Left cardiac atrium (tissue), 4 donors: ENCODE data around the gene STAB2. TPM values are rescaled to one million over a fixed set of nuclear protein-coding genes. Genes with fewer than 3 reads are reported as not detected.

Source experiments
- ATAC-seq, 2 donors: fragments of 200-7000 bp; cut with Tn5 transposase; one replicate each; pipeline ENCODE4 v1.9.1; 2020; ENCODE audit warnings: mild to moderate bottlenecking in 2 of 2, moderate library complexity in 2 of 2
- DNase-seq: peaks from one replicate; pipeline ENCODE4 v3.0.0-alpha.2; 2020
- intact Hi-C, 2 donors: fragments of 100-400 bp; cut with DNase I; formaldehyde crosslinking; loops; one replicate each; pipeline versions ENCODE4 v1.14.1 to v1.15.1; 2022 to 2023
- total RNA-seq, 2 donors: library from RNA; stranded (reverse); fragmentation: NEBNext Ultra II Directional; extraction: Animal tissue kit (Norgen Biotek cat#: 25700); gene quantifications; one replicate each; pipeline ENCODE4 v1.2.1, GENCODE V29; 2021
- donor health status: DM: no; HTN: yes; CAD: no.
- donor health status: DM: no; HTN: yes; CAD: no; lungs with severe emphysema.
- donor health status: DM: yes; HTN: yes; CAD: no.
- donor health status: Dilated cardiomyopathy.

STAB2 gene
- total RNA-seq, 2 donors from 2014 or later = 0.18 to 0.91 TPM

- DNase-seq (no peak), ATAC-seq (no peak)
- intact Hi-C loops = no loop called here
Observed at GRCh38 chr12:103580026-103580425, 7.0 kb upstream of the STAB2 start.

DNA sequence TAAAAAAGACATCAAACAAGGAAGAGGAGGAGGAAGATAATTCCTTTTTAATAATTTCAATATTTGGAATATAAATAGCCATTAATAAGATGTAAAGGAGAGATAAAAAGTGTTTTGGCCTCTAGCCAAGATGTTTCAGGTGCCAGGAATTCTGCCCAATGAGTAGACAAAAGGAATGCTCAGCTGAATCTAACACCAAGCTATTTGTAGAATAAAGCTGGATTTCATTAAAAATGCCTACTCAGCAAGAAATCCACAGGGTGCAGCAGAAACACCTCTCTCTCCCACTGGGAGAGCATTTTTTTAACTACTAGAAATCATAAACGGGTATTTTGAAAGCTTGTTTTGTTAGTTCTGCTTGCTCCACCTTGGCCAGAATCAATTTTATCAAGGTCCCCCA is 4.1 kb upstream of the STAB2 start:
- ATAC-seq (no peak), DNase-seq (no peak)
- intact Hi-C loops = no loop called here

GRCh38 chr12:103586132-103586531 is 941 bp upstream of the STAB2 start:
- no peak for ATAC-seq
- DNase-seq = no peak
- intact Hi-C loops = no loop called here

GRCh38 chr12:103588680-103589079 is 1.6 kb downstream of the STAB2 start:
- ATAC-seq = no peak
- intact Hi-C loops = no loop called here
- no peak for DNase-seq

- ATAC-seq (no peak), DNase-seq (no peak)
- intact Hi-C loops = no loop called here
Observed at GRCh38 chr12:103589517-103589916, 2.4 kb downstream of the STAB2 start.

GRCh38 chr12:103590271-103590670 is 3.2 kb downstream of the STAB2 start:
- intact Hi-C loops = no loop called here
- DNase-seq = no peak

GRCh38 chr12:103596981-103597380 is 9.9 kb downstream of the STAB2 start:
- intact Hi-C loops = no loop called here
- DNase-seq (no peak), ATAC-seq (no peak)

More at GRCh38 chr12:103590271-103590670, 3.2 kb downstream of the STAB2 start:
- ATAC-seq = peak in 1 of 2 donors; percentile 25

GRCh38 chr12:103599274-103599673 is 12.2 kb downstream of the STAB2 start:
- no peak for ATAC-seq

DNA sequence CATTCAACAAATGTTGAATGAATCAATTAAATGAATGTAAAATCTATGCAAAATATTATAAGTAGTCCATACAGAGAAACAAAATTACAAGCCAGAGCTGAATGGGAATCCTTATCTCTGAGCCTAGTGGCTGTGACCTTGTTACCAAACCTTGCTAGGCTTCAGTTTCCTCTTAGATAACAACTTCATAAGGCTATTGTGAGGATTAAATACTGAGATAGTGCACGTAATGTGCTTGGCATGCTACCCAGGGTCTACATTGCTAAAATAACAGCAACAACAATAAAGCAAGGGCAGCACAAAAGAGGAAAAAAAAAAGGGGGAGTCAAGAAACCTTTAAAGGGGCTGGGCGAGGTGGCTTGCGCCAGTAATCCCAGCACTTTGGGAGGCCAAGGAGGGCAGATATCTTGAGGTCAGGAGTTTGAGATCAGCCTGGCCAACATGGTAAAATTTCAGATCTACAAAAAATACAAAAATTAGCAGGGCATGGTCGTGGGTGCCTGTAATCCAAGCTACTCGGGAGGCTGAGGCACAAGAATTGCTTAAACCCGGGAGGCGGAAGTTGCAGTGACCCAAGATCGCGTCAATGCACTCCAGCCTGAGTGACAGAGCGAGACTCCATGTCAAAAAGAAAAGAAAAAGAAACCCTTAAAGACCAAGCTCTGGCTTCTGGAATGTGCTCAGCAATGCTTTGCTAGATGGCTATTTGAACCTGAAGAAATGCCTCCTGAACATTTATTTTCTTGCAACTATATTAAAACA is 14.1 kb downstream of the STAB2 start:
- ATAC-seq = no peak
- DNase-seq = no peak
- intact Hi-C loops = no loop called here

More at GRCh38 chr12:103599274-103599673, 12.2 kb downstream of the STAB2 start:
- intact Hi-C loops = no loop called here
- DNase-seq = no peak

- ATAC-seq (no peak), DNase-seq (no peak)
- intact Hi-C loops = loop anchor here in 1 of 2 donors (10.0 kb wide), 1 partner anchor 484 kb away; no protein-coding TSS in a partner anchor
Observed at GRCh38 chr12:103620395-103620794, 33.3 kb downstream of the STAB2 start.

- DNase-seq = no peak
- intact Hi-C loops = loop anchor here in 1 of 2 donors (10.0 kb wide), 1 partner anchor 481 kb away; no protein-coding TSS in a partner anchor
- no peak for ATAC-seq
Observed at GRCh38 chr12:103623716-103624115, 36.6 kb downstream of the STAB2 start.

DNA sequence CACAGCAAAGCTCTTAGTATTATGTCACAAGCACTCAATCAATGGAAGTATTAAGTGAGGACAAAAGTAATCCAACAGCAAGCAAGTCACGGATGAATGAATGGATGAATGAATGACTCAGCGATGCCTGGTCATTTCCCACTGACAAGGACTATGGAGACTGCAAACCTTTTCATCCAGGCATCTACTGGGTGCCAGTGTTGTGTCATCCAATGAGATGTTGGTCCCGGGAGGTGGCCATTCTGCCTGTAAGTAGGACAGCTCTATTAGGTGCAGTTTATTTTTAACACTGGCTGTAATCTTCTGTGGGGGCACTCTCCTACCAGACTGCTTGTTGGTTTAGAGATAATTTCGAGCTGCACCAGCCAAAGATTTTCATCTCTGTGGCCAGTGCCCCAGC is 39.4 kb downstream of the STAB2 start:
- intact Hi-C loops = loop anchor here (2.0 to 10.0 kb wide), 3 partner anchors 54 to 478 kb away; no protein-coding TSS in a partner anchor
- DNase-seq (peak; percentile 48), ATAC-seq (peak; percentile 66 to 93)

GRCh38 chr12:103627189-103627855 is 40.2 kb downstream of the STAB2 start:
- intact Hi-C loops = loop anchor here (2.0 to 10.0 kb wide), 3 partner anchors 53 to 477 kb away; no protein-coding TSS in a partner anchor
- ATAC-seq (peak; percentile 94 to 95), DNase-seq (peak; percentile 67)

GRCh38 chr12:103632554-103633216 is 45.6 kb downstream of the STAB2 start:
- peak in 1 of 2 donors; percentile 78 for ATAC-seq
- intact Hi-C loops = no loop called here
- peak; percentile 19 for DNase-seq

GRCh38 chr12:103634732-103635131 is 47.7 kb downstream of the STAB2 start:
- ATAC-seq = no peak
- intact Hi-C loops = no loop called here
- DNase-seq = no peak

DNA sequence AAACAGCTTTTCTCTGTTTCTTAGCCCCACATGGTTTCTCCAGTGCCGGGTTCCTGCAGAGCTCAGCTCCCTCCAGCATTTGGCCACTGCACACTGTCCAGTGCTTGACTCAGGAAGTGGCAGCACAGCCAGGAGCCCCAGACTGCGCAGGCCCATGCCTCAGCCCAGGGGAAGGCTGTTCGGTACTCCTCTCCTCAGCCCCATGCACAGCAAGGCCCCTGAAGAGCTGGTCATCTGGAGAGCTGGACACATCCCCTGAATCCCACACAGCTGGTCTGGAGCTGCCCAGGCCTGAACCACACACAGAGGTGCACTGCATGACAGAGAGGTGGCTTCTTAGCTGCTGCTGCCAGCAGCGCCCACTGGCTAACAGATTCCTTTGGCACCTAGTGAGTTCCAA is 48.3 kb downstream of the STAB2 start:
- ATAC-seq (no peak), DNase-seq (no peak)
- intact Hi-C loops = no loop called here

GRCh38 chr12:103637021-103637420 is 49.9 kb downstream of the STAB2 start:
- ATAC-seq (no peak), DNase-seq (no peak)
- intact Hi-C loops = no loop called here

DNA sequence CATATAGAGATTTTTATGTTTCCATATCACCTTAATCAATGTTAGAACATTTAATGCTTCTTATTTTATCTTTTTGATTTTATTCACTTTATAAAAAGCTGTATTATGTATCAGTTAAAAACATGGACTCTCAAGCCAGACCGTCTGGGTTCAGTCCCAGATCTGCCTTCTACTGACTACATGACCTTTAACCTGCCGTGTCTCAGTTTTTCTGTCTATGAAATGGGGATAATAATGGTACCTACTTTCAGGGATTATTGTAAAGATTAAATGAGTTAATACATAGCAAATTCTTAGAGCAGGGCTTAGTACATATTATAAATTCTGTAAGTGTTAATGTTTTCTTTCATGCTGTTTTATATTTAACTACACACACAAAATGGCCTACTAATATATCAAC is 50.4 kb downstream of the STAB2 start:
- intact Hi-C loops = no loop called here
- ATAC-seq = no peak
- no peak for DNase-seq

DNA sequence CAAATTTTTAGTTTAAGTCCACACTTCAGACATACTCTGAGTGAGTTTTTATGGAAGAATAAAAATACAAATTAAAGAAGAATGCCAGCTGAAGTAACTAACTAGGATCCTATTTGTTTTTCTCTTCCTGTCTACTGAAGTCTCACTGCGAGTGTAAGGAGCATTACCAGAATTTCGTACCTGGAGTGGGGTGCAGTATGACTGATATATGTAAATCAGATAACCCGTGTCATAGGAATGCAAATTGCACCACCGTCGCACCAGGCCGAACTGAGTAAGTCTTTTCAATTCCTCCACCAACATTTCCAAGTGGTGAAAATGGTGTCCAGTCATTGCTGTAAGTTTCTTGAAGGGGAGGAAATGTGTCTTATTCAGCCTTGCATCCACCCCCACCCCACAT is 52.9 kb downstream of the STAB2 start:
- intact Hi-C loops = no loop called here
- DNase-seq (no peak), ATAC-seq (no peak)

DNA sequence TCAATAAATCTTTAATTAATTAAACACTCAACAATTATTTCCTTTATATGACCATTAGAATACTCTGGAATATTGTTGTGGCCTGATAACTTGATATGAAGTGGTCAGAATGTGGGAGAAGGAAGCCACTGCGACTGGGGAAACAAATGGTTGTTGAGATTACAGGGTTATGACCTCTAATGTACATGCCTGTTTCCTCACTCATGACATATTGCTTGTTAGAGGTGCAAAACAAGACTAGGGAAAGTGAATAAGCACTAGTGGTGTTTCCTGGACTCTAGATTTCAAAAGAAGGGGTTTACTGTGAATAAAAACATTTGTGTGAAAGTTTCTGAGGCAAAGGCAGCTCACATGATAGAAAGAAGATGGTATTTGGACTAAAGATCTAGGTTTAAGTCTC is 53.3 kb downstream of the STAB2 start:
- DNase-seq (no peak), ATAC-seq (no peak)
- intact Hi-C loops = no loop called here
